Endothelial cell of umbilical vein (primary cell): ENCODE measurements around the gene CXCL16.

Experiments
- EZH2 ChIP-seq: IDR thresholded peaks from 2 replicates; pipeline ENCODE4 v1.6.1; 2012; ENCODE audit warnings: borderline replicate concordance, low read depth, mild to moderate bottlenecking, moderate library complexity, low read length, inconsistent platforms; ENCODE audit not compliant: severe bottlenecking
- FOS ChIP-seq: IDR thresholded peaks from 2 replicates; pipeline ENCODE4 v1.6.1; 2011; ENCODE audit warnings: mild to moderate bottlenecking, low read length, moderate library complexity, borderline replicate concordance; ENCODE audit not compliant: insufficient read depth
- GATA2 ChIP-seq: IDR thresholded peaks from 2 replicates; pipeline ENCODE4 v1.7.0; 2011; ENCODE audit warnings: low read depth, mild to moderate bottlenecking, moderate library complexity, mixed read lengths, low read length; ENCODE audit not compliant: insufficient read length, insufficient read depth
- MYC ChIP-seq: IDR thresholded peaks from one replicate; pipeline ENCODE4 v1.6.1; 2011; ENCODE audit warnings: mild to moderate bottlenecking, low read depth, low read length
- POLR2A ChIP-seq: IDR thresholded peaks from 2 replicates; pipeline ENCODE4 v1.6.1; 2012; ENCODE audit warnings: low read depth, mild to moderate bottlenecking, control low read depth, low read length
- POLR2AphosphoS5 ChIP-seq: IDR thresholded peaks from 2 replicates; pipeline ENCODE4 v1.6.1; 2012; ENCODE audit warnings: low read depth, mild to moderate bottlenecking, control low read depth, low read length, moderate library complexity; ENCODE audit not compliant: insufficient read depth
- TF ChIP-seq, protein P1 (sequence below), 2 donors: IDR thresholded peaks; 1 replicate in 1 of 2; 2 replicates in 1 of 2; pipeline ENCODE4 v1.5.1; 2011; ENCODE audit warnings: low read length in 2 of 2, mild to moderate bottlenecking in 2 of 2, moderate library complexity in 2 of 2, control low read depth in 1 of 2, inconsistent platforms in 1 of 2, low read depth in 1 of 2; ENCODE audit not compliant: insufficient read depth in 1 of 2; ENCODE audit errors: extremely low read depth in 1 of 2
- TF ChIP-seq, protein P2 (sequence below): IDR thresholded peaks from 2 replicates; pipeline ENCODE4 v1.6.1; 2011; ENCODE audit not compliant: insufficient read depth, insufficient read length

DNA sequence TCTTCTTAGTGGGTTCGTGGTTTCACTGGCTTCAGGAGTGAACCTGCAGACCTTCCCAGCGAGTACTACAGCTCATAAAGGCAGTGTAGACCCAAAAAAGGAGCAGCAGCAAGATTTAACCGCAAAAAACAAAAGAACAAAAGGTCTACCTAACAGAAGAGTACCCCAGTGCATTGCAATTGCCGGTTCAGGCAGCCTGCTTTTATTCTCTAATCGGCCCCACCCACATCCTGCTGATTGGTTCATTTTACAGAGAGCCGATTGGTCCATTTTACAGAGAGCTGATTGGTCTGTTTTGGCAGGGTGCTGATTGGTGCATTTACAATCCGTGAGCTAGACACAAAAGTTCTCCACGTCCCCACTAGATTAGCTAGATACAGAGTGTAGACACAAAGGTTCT is 31.3 kb downstream of the CXCL16 start:
- TF ChIP-seq, protein P1, sequence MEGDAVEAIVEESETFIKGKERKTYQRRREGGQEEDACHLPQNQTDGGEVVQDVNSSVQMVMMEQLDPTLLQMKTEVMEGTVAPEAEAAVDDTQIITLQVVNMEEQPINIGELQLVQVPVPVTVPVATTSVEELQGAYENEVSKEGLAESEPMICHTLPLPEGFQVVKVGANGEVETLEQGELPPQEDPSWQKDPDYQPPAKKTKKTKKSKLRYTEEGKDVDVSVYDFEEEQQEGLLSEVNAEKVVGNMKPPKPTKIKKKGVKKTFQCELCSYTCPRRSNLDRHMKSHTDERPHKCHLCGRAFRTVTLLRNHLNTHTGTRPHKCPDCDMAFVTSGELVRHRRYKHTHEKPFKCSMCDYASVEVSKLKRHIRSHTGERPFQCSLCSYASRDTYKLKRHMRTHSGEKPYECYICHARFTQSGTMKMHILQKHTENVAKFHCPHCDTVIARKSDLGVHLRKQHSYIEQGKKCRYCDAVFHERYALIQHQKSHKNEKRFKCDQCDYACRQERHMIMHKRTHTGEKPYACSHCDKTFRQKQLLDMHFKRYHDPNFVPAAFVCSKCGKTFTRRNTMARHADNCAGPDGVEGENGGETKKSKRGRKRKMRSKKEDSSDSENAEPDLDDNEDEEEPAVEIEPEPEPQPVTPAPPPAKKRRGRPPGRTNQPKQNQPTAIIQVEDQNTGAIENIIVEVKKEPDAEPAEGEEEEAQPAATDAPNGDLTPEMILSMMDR (IDR thresholded peaks at IDR 0.05; ENCODE audit: extremely low read depth in 1 of 2, insufficient read depth in 1 of 2, low read depth in 1 of 2, low read length in 2 of 2): no peak
- no peak for TF ChIP-seq POLR2AphosphoS5
- no peak for TF ChIP-seq POLR2A
- TF ChIP-seq, protein P2, sequence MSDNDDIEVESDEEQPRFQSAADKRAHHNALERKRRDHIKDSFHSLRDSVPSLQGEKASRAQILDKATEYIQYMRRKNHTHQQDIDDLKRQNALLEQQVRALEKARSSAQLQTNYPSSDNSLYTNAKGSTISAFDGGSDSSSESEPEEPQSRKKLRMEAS: no peak
- no peak for TF ChIP-seq EZH2
- TF ChIP-seq FOS: no peak
- no peak for TF ChIP-seq GATA2
- TF ChIP-seq MYC: no peak
